B cell (primary cell): Measurements from ENCODE around the gene ZNF142.

Experiments
- CTCF ChIP-seq: fragments of 200-600 bp; IDR thresholded peaks from one replicate; pipeline ENCODE4 v1.8.0; 2022; ENCODE audit warnings: antibody characterized with exemption, mild to moderate bottlenecking
- EZH2 ChIP-seq: IDR thresholded peaks from 2 replicates; pipeline ENCODE4 v1.6.1; 2012; ENCODE audit warnings: borderline replicate concordance, low read depth, mild to moderate bottlenecking, moderate library complexity, low read length; ENCODE audit not compliant: insufficient read depth, poor library complexity, severe bottlenecking

- no peak for TF ChIP-seq CTCF
- no peak for TF ChIP-seq EZH2
Measured at GRCh38 chr2:218679119-218679518, 19.7 kb upstream of the ZNF142 start.
